ENCODE data around the gene SMC5.

GRCh38 chr9:70229579-70229978, 29.2 kb upstream of the SMC5 start:
- TF ChIP-seq RAD21 (IDR thresholded peaks at IDR 0.05; ENCODE audit: low read depth) (peak; percentile 49), TEAD4 (IDR thresholded peaks at IDR 0.05) (no peak), EP300 (IDR thresholded peaks at IDR 0.05; ENCODE audit: borderline replicate concordance) (no peak)

Measured in Ishikawa (cell line).